IMR-90 (cell line): ENCODE data around the gene ULBP1. TPM values are rescaled to one million over a fixed set of nuclear protein-coding genes. Genes with fewer than 3 reads are reported as not detected.
"Not testable (repeated sequence)": the region's sequence is repeated elsewhere in the genome, so short reads cannot be mapped to it uniquely, and the experiment has no call there.

ENCODE experiments used
- ATAC-seq: fragments of 200-7000 bp; cut with Tn5 transposase; 2 replicates; pipeline ENCODE4 v1.9.1; 2020; ENCODE audit warnings: low read depth, mild to moderate bottlenecking, moderate library complexity
- BruUV-seq: library from RNA; stranded (reverse); fragments of 400-500 nt; replicated peaks from 2 replicates; lab custom pipeline; 2021; lab: Mats Ljungman, UMichigan
- CTCF ChIA-PET: fragments of 300-600 bp; formaldehyde crosslinking; extraction: SDS; loops from one replicate; lab custom pipeline; 2021; ENCODE audit warnings: antibody characterized with exemption; lab: Yijun Ruan, JAX
- POLR2A ChIA-PET: fragments of 300-600 bp; sonication (Branson Sonifier 250); formaldehyde crosslinking; loops from one replicate; lab custom pipeline; 2022; ENCODE audit warnings: antibody characterized with exemption; ENCODE audit not compliant: unreplicated experiment; lab: Charles Lee
- DNase-seq: peaks from one replicate; pipeline ENCODE4 v3.0.0; 2013
- H2AFZ ChIP-seq: replicated peaks from 2 replicates; pipeline ENCODE3; 2013; ENCODE audit warnings: low read length, mild to moderate bottlenecking; ENCODE audit not compliant: poor library complexity
- H2AK5ac ChIP-seq: 2 replicates; pipeline ENCODE4 v1.6.1; 2013; ENCODE audit warnings: low read depth, low read length, inconsistent platforms
- H2AK9ac ChIP-seq: replicated peaks from 2 replicates; pipeline ENCODE3; 2013; ENCODE audit warnings: mild to moderate bottlenecking, low read depth, low read length, moderate library complexity; ENCODE audit not compliant: poor library complexity
- H2BK120ac ChIP-seq: 2 replicates; pipeline ENCODE4 v1.6.1; 2013; ENCODE audit warnings: low read depth, low read length, inconsistent platforms
- H2BK15ac ChIP-seq: 3 replicates; pipeline ENCODE4 v1.6.1; 2013; ENCODE audit warnings: low read depth, low read length, inconsistent platforms
- H2BK20ac ChIP-seq: 2 replicates; pipeline ENCODE4 v1.6.1; 2013; ENCODE audit warnings: low read depth, mild to moderate bottlenecking, inconsistent platforms, low read length, moderate library complexity
- H2BK5ac ChIP-seq: 2 replicates; pipeline ENCODE4 v1.6.1; 2013; ENCODE audit warnings: mild to moderate bottlenecking, low read depth, low read length, inconsistent platforms; ENCODE audit not compliant: poor library complexity, severe bottlenecking
- H3K14ac ChIP-seq: replicated peaks from 2 replicates; pipeline ENCODE4 v1.6.1; 2013; ENCODE audit warnings: low read depth, low read length, inconsistent platforms
- H3K18ac ChIP-seq: 2 replicates; pipeline ENCODE4 v1.6.1; 2013; ENCODE audit warnings: low read depth, low read length, control low read depth
- H3K23ac ChIP-seq: 2 replicates; pipeline ENCODE4 v1.6.1; 2013; ENCODE audit warnings: low read depth, low read length, inconsistent platforms
- H3K27ac ChIP-seq: 2 replicates; pipeline ENCODE4 v1.5.1; 2013; ENCODE audit warnings: mild to moderate bottlenecking, control low read depth, low read length; ENCODE audit not compliant: insufficient read depth
- H3K27me3 ChIP-seq: 2 replicates; pipeline ENCODE4 v1.6.1; 2013; ENCODE audit warnings: low read length; ENCODE audit not compliant: control insufficient read depth, insufficient read depth
- H3K36me3 ChIP-seq: 2 replicates; pipeline ENCODE4 v1.6.1; 2013; ENCODE audit warnings: low read length, mixed read lengths; ENCODE audit not compliant: control insufficient read depth, insufficient read depth
- H3K4ac ChIP-seq: 2 replicates; pipeline ENCODE4 v1.6.1; 2013; ENCODE audit warnings: low read depth, low read length, inconsistent platforms
- H3K4me1 ChIP-seq: 2 replicates; pipeline ENCODE4 v1.6.1; 2013; ENCODE audit warnings: low read length, mixed read lengths; ENCODE audit not compliant: control insufficient read depth, insufficient read depth
- H3K4me2 ChIP-seq: 2 replicates; pipeline ENCODE4 v1.6.1; 2013; ENCODE audit warnings: low read depth, mild to moderate bottlenecking, control low read depth, low read length, moderate library complexity
- H3K4me3 ChIP-seq: 2 replicates; pipeline ENCODE4 v1.5.1; 2013; ENCODE audit warnings: low read depth, mild to moderate bottlenecking, control low read depth, low read length, moderate library complexity; ENCODE audit not compliant: insufficient read depth
- H3K56ac ChIP-seq: 2 replicates; pipeline ENCODE4 v1.6.1; 2013; ENCODE audit warnings: low read length, inconsistent platforms; ENCODE audit not compliant: insufficient read depth; ENCODE audit errors: extremely low read depth
- H3K79me1 ChIP-seq, 2 experiments: 2 replicates each; pipeline ENCODE4 v1.6.1; 2013; ENCODE audit warnings: low read length in 2 of 2, inconsistent platforms in 1 of 2, low read depth in 1 of 2
- H3K9ac ChIP-seq: 2 replicates; pipeline ENCODE4 v1.6.1; 2013; ENCODE audit warnings: low read depth, low read length, control low read depth
- H3K9me1 ChIP-seq: 2 replicates; pipeline ENCODE4 v1.6.1; 2013; ENCODE audit warnings: low read length, inconsistent platforms; ENCODE audit not compliant: insufficient read depth
- H3K9me3 ChIP-seq: 2 replicates; pipeline ENCODE4 v1.6.1; 2013; ENCODE audit warnings: low read length; ENCODE audit not compliant: control insufficient read depth, insufficient read depth
- H4K20me1 ChIP-seq: 2 replicates; pipeline ENCODE4 v1.6.1; 2013; ENCODE audit warnings: low read length, inconsistent platforms; ENCODE audit not compliant: insufficient read depth
- H4K5ac ChIP-seq: 2 replicates; pipeline ENCODE4 v1.6.1; 2013; ENCODE audit warnings: mild to moderate bottlenecking, low read depth, low read length, control low read depth
- H4K8ac ChIP-seq, 2 experiments: 2 replicates each; pipeline ENCODE4 v1.6.1; 2013; ENCODE audit warnings: low read depth in 2 of 2, low read length in 2 of 2, control low read depth in 1 of 2, inconsistent platforms in 1 of 2
- H4K91ac ChIP-seq: 2 replicates; pipeline ENCODE4 v1.6.1; 2013; ENCODE audit warnings: low read depth, low read length, inconsistent platforms; ENCODE audit not compliant: insufficient read depth
- WGBS, 2 experiments: methylation state at CpG; one replicate each; pipeline versions ENCODE4 v1.1.5 to v1.1.7; 2013; ENCODE audit warnings: missing lambda C conversion rate in 2 of 2; ENCODE audit not compliant: insufficient read length in 1 of 2; ENCODE audit errors: extremely low coverage in 2 of 2; 5-methylcytosine and 5-hydroxymethylcytosine counted together
- dilution Hi-C: fragments of 300-500 bp; cut with HindIII; formaldehyde crosslinking; loops from one replicate; pipeline ENCODE4 v1.14.3; 2018; ENCODE audit warnings: low sequenced_read_pairs; ENCODE audit not compliant: unreplicated experiment
- in situ Hi-C: fragments of 300-500 bp; cut with MboI; formaldehyde crosslinking; loops from 3 replicates; pipeline ENCODE4 v1.14.3; 2019; ENCODE audit warnings: low sequenced_read_pairs, inconsistent platforms, mixed read lengths
- intact Hi-C: fragments of 100-400 bp; cut with micrococcal nuclease; formaldehyde crosslinking; loops from 2 replicates; pipeline ENCODE4 v1.10.0; 2022
- polyA plus RNA-seq, 3 experiments: library from polyadenylated mRNA; depleted of rRNA; stranded (reverse); fragments of >200 nt; gene quantifications; 2 replicates each; pipeline ENCODE4 v1.2.3, GENCODE V29; 2012; ENCODE audit warnings: low replicate concordance in 1 of 3
- total RNA-seq: library from RNA; depleted of rRNA; stranded (reverse); fragments of >200 nt; gene quantifications from 2 replicates; pipeline ENCODE4 v1.2.3, GENCODE V29; 2012

ULBP1 gene
- total and polyA plus RNA-seq, 2 of the 4 experiments (the other 2 are of a cell fraction): 0.18 to 0.87 TPM

GRCh38 chr6:149959806-149960205 lies 3.9 kb upstream of the ULBP1 start:
- in situ Hi-C loops: not testable (repeated sequence)

More at GRCh38 chr6:149959806-149960205, 3.9 kb upstream of the ULBP1 start:
- ATAC-seq, H3K27ac ChIP-seq, H3K4me1 ChIP-seq, H3K9ac ChIP-seq, H3K23ac ChIP-seq, H3K79me1 ChIP-seq, DNase-seq, H3K4me2 ChIP-seq, H4K91ac ChIP-seq, H2BK20ac ChIP-seq, H3K14ac ChIP-seq, H2BK15ac ChIP-seq, H3K4ac ChIP-seq, H3K4me3 ChIP-seq, H3K9me3 ChIP-seq, H3K56ac ChIP-seq, intact Hi-C loops, H2AK5ac ChIP-seq, BruUV-seq, H3K36me3 ChIP-seq, H2BK120ac ChIP-seq, H4K5ac ChIP-seq, H3K18ac ChIP-seq, H4K20me1 ChIP-seq, H4K8ac ChIP-seq, H2BK5ac ChIP-seq, H2AK9ac ChIP-seq, POLR2A ChIA-PET, H2AFZ ChIP-seq, H3K9me1 ChIP-seq, dilution Hi-C loops: not testable (repeated sequence)
- WGBS, 2 experiments: no CpG with 5 or more reads among the region's 4 CpGs
- CTCF ChIA-PET: interaction anchor here (0.8 kb wide), 1 partner anchor 47 kb away, joined by 7 read pairs; no protein-coding TSS in a partner anchor
- peaks cover 45% of the 10 kb centered on the region for H3K27me3 ChIP-seq
